DOHH2 (cell line): ENCODE data around the gene PACRGL.

ENCODE experiments used
- H3F3A ChIP-seq: fragments of 200-600 bp; sonication (generic), shearing (Covaris generic); 2 replicates; pipeline ENCODE4 v1.6.0; 2016; ENCODE audit warnings: antibody characterized with exemption, mild to moderate bottlenecking; ENCODE audit not compliant: control insufficient read depth, insufficient read depth
- H3K27ac ChIP-seq: fragments of 200-600 bp; sonication (generic); 2 replicates; pipeline ENCODE4 v1.5.1; 2014; ENCODE audit warnings: low read depth, mild to moderate bottlenecking, low read length, moderate library complexity
- H3K27me3 ChIP-seq: fragments of 200-600 bp; sonication (generic); 2 replicates; pipeline ENCODE4 v1.6.1; 2014; ENCODE audit warnings: mild to moderate bottlenecking, low read length, mixed read lengths; ENCODE audit not compliant: control insufficient read depth
- H3K36me3 ChIP-seq: fragments of 200-600 bp; sonication (generic); 2 replicates; pipeline ENCODE4 v1.6.1; 2014; ENCODE audit warnings: mild to moderate bottlenecking, low read length, moderate library complexity, mixed read lengths; ENCODE audit not compliant: control insufficient read depth
- H3K4me1 ChIP-seq: fragments of 200-600 bp; sonication (generic); 2 replicates; pipeline ENCODE4 v1.6.1; 2014; ENCODE audit warnings: mild to moderate bottlenecking, low read length, mixed read lengths; ENCODE audit not compliant: control insufficient read depth
- H3K4me2 ChIP-seq: fragments of 200-600 bp; sonication (generic); 2 replicates; pipeline ENCODE4 v1.6.0; 2014; ENCODE audit warnings: mild to moderate bottlenecking, low read length, moderate library complexity
- H3K4me3 ChIP-seq: fragments of 200-600 bp; sonication (generic); 2 replicates; pipeline ENCODE4 v1.5.1; 2014; ENCODE audit warnings: mild to moderate bottlenecking, low read length, mixed read lengths
- H3K79me2 ChIP-seq: fragments of 200-600 bp; sonication (generic); 2 replicates; pipeline ENCODE4 v1.6.1; 2014; ENCODE audit warnings: mild to moderate bottlenecking, low read length, mixed read lengths; ENCODE audit not compliant: control insufficient read depth
- H3K9me2 ChIP-seq: fragments of 200-600 bp; sonication (generic); replicated peaks from 2 replicates; pipeline ENCODE4 v1.6.1; 2014; ENCODE audit warnings: mild to moderate bottlenecking, low read length, mixed read lengths; ENCODE audit not compliant: control insufficient read depth
- H3K9me3 ChIP-seq: fragments of 200-600 bp; sonication (generic); 2 replicates; pipeline ENCODE4 v1.6.1; 2014; ENCODE audit warnings: antibody characterized with exemption, low read length, mixed read lengths; ENCODE audit not compliant: control insufficient read depth, insufficient read depth
- H4K20me1 ChIP-seq: fragments of 200-600 bp; sonication (generic); 2 replicates; pipeline ENCODE4 v1.6.0; 2014; ENCODE audit warnings: low read depth, mild to moderate bottlenecking, antibody characterized with exemption, low read length, moderate library complexity; ENCODE audit not compliant: control insufficient read depth, insufficient read depth
- CTCF ChIP-seq: fragments of 200-600 bp; sonication (generic); IDR thresholded peaks from one replicate; pipeline ENCODE4 v1.5.1; 2014; ENCODE audit warnings: antibody characterized with exemption, mild to moderate bottlenecking, low read depth, low read length; ENCODE audit not compliant: poor library complexity, severe bottlenecking
- EZH2phosphoT487 ChIP-seq: fragments of 200-600 bp; sonication (generic); IDR thresholded peaks from 2 replicates; pipeline ENCODE4 v1.6.1; 2017; ENCODE audit warnings: borderline replicate concordance, mild to moderate bottlenecking, antibody characterized with exemption, low read length, moderate library complexity, mixed read lengths

The PACRGL gene

GRCh38 chr4:20679951-20680350 is 20.3 kb upstream of the PACRGL start:
- no peak overlapping the region for H3K27ac ChIP-seq
- TF ChIP-seq EZH2phosphoT487 (no peak), CTCF (no peak)
- H3K9me2 ChIP-seq = no peaks in the 10 kb centered on the region
- no peaks in the 10 kb centered on the region for H3K9me3 ChIP-seq
- H3K27me3 ChIP-seq = no peaks in the 10 kb centered on the region; the same call in 1 of the 2 replicates
- no peaks in the 10 kb centered on the region for H3K4me1 ChIP-seq
- H3K79me2 ChIP-seq = no peaks in the 10 kb centered on the region
- no peak overlapping the region for H3K4me3 ChIP-seq
- H3K36me3 ChIP-seq = no peaks in the 10 kb centered on the region
- no peaks in the 10 kb centered on the region for H4K20me1 ChIP-seq
- H3K4me2 ChIP-seq = no peak overlapping the region
- no peaks in the 10 kb centered on the region for H3F3A ChIP-seq

- no peaks in the 10 kb centered on the region for H3F3A ChIP-seq
- no peak overlapping the region for H3K27ac ChIP-seq
- no peaks in the 10 kb centered on the region; the same call in 1 of the 2 replicates for H3K27me3 ChIP-seq
- H3K36me3 ChIP-seq = no peaks in the 10 kb centered on the region
- no peaks in the 10 kb centered on the region for H3K79me2 ChIP-seq
- no peak for TF ChIP-seq CTCF
- TF ChIP-seq EZH2phosphoT487 = no peak
- H3K4me2 ChIP-seq = no peak overlapping the region
- H3K4me3 ChIP-seq = no peak overlapping the region
- no peaks in the 10 kb centered on the region for H3K4me1 ChIP-seq
- H3K9me3 ChIP-seq = no peaks in the 10 kb centered on the region
- H3K9me2 ChIP-seq = no peaks in the 10 kb centered on the region
- no peaks in the 10 kb centered on the region for H4K20me1 ChIP-seq
Observed at GRCh38 chr4:20680736-20681135, 19.5 kb upstream of the PACRGL start.

GRCh38 chr4:20681271-20681670 is 19.0 kb upstream of the PACRGL start:
- H3K36me3 ChIP-seq = no peaks in the 10 kb centered on the region
- no peaks in the 10 kb centered on the region for H3K9me2 ChIP-seq
- H3K4me3 ChIP-seq = no peak overlapping the region
- no peaks in the 10 kb centered on the region; the same call in 1 of the 2 replicates for H3K27me3 ChIP-seq
- H4K20me1 ChIP-seq = no peaks in the 10 kb centered on the region
- no peaks in the 10 kb centered on the region for H3F3A ChIP-seq
- no peak overlapping the region for H3K4me2 ChIP-seq
- H3K4me1 ChIP-seq = no peaks in the 10 kb centered on the region
- H3K79me2 ChIP-seq = no peaks in the 10 kb centered on the region
- H3K27ac ChIP-seq = no peak overlapping the region
- TF ChIP-seq CTCF (no peak), EZH2phosphoT487 (no peak)
- no peaks in the 10 kb centered on the region for H3K9me3 ChIP-seq

- no peaks in the 10 kb centered on the region for H3K36me3 ChIP-seq
- no peaks in the 10 kb centered on the region for H3K4me1 ChIP-seq
- H3K27ac ChIP-seq = no peak overlapping the region
- no peak overlapping the region for H3K4me2 ChIP-seq
- no peaks in the 10 kb centered on the region for H3K9me3 ChIP-seq
- H3K79me2 ChIP-seq = no peaks in the 10 kb centered on the region
- H3K27me3 ChIP-seq = no peaks in the 10 kb centered on the region; the same call in 1 of the 2 replicates
- H4K20me1 ChIP-seq = no peaks in the 10 kb centered on the region
- no peak overlapping the region for H3K4me3 ChIP-seq
- H3K9me2 ChIP-seq = no peaks in the 10 kb centered on the region
- TF ChIP-seq EZH2phosphoT487 (no peak), CTCF (no peak)
- no peaks in the 10 kb centered on the region for H3F3A ChIP-seq
Observed at GRCh38 chr4:20682853-20683252, 17.4 kb upstream of the PACRGL start.
